NCI-H345 treated with DMSO at 0.1 percent for 48 hours (cell line): Measurements from ENCODE around the gene BICD1.
A peak's percentile ranks its signal among the peaks of the same experiment; 100 is the strongest.

Source experiments
- DNase-seq: peaks from one replicate; lab custom pipeline; 2025; ENCODE audit not compliant: unreplicated experiment; lab: John Stamatoyannopoulos, UW

BICD1 gene

GRCh38 chr12:32398816-32399369, 292.2 kb downstream of the BICD1 start:
- DNase-seq, result no peak

GRCh38 chr12:32399370-32400113, 292.9 kb downstream of the BICD1 start, which contains the start of gene FGD4:
Gene FGD4 (plus strand): TSS chr12:32399558.
- DNase-seq, result peak; percentile 76

- DNase-seq, result peak; percentile 36
Measured at GRCh38 chr12:32400114-32400672, 293.5 kb downstream of the BICD1 start.

GRCh38 chr12:32400866-32401265, 294.2 kb downstream of the BICD1 start:
- no peak for DNase-seq

- DNase-seq, result no peak
Measured at GRCh38 chr12:32402170-32402569, 295.5 kb downstream of the BICD1 start.

GRCh38 chr12:32402946-32403345, 296.3 kb downstream of the BICD1 start:
- no peak for DNase-seq

- no peak for DNase-seq
Measured at GRCh38 chr12:32407795-32408194, 301.1 kb downstream of the BICD1 start.

- DNase-seq, result no peak
Measured at GRCh38 chr12:32413412-32413811, 306.8 kb downstream of the BICD1 start.

- no peak for DNase-seq
Measured at GRCh38 chr12:32418221-32418620, 311.6 kb downstream of the BICD1 start.

- DNase-seq, result no peak
Measured at GRCh38 chr12:32418903-32419519, 312.4 kb downstream of the BICD1 start.

- DNase-seq, result no peak
Measured at GRCh38 chr12:32419520-32419960, 312.9 kb downstream of the BICD1 start.

- no peak for DNase-seq
Measured at GRCh38 chr12:32420356-32420755, 313.7 kb downstream of the BICD1 start.

- DNase-seq, result no peak
Measured at GRCh38 chr12:32423559-32423958, 316.9 kb downstream of the BICD1 start.

GRCh38 chr12:32431025-32431424, 324.4 kb downstream of the BICD1 start:
- DNase-seq, result no peak
